Measurements from ENCODE around the gene CFAP126.
"Not testable (repeated sequence)": the region's sequence is repeated elsewhere in the genome, so short reads cannot be mapped to it uniquely, and the experiment has no call there.

The CFAP126 gene

DNA sequence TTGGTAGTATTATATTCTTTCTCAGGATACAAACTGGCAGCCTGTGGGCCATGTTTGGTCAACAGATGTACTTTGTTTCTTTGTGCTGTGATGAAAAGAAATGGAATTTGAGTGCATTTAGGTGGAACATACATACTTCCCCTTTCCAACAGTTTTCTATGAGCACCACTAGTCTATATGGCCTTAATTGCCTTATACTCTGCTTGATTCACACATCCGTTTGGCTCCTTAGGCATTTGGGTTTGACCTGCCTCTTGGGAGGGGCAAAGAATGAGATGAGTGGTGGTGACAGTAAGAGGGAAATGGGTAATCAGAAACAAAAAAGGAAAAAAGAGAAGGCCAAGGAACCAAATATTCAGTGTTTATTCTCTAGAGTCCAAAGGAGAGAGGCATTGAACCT is 17.0 kb downstream of the CFAP126 start:
- TF ChIP-seq, protein P1, sequence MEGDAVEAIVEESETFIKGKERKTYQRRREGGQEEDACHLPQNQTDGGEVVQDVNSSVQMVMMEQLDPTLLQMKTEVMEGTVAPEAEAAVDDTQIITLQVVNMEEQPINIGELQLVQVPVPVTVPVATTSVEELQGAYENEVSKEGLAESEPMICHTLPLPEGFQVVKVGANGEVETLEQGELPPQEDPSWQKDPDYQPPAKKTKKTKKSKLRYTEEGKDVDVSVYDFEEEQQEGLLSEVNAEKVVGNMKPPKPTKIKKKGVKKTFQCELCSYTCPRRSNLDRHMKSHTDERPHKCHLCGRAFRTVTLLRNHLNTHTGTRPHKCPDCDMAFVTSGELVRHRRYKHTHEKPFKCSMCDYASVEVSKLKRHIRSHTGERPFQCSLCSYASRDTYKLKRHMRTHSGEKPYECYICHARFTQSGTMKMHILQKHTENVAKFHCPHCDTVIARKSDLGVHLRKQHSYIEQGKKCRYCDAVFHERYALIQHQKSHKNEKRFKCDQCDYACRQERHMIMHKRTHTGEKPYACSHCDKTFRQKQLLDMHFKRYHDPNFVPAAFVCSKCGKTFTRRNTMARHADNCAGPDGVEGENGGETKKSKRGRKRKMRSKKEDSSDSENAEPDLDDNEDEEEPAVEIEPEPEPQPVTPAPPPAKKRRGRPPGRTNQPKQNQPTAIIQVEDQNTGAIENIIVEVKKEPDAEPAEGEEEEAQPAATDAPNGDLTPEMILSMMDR (conservative IDR thresholded peaks at IDR 0.05; ENCODE audit: low read depth, low read length), result no peak
- no peak overlapping the region for H3K4me3 ChIP-seq (ENCODE audit: low read length)
- no peak for DNase-seq (ENCODE audit: low read depth)

DNA sequence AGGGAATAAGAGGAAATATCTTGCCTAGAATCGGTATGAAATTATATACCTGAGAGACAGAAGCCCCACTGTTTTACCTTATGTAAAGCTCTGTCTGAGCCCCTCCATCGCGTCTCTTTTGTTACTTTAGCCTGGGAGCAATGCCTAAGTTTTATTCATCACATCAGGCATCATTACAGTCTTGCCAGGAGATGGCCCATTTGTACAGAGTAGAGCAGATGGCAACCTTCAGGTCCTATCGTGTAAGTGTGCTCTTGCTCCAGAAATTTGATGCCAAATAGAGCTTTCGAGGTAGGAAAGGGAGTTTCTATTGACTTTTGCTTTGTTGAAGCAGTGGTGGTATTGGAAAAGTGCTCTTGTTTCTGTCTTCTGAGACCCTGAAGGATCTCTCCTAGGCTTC is 24.9 kb downstream of the CFAP126 start:
- no peak overlapping the region for H3K4me3 ChIP-seq (ENCODE audit: low read length)
- DNase-seq (ENCODE audit: low read depth), result no peak
- TF ChIP-seq, protein P1 (conservative IDR thresholded peaks at IDR 0.05; ENCODE audit: low read depth, low read length), result no peak

DNA sequence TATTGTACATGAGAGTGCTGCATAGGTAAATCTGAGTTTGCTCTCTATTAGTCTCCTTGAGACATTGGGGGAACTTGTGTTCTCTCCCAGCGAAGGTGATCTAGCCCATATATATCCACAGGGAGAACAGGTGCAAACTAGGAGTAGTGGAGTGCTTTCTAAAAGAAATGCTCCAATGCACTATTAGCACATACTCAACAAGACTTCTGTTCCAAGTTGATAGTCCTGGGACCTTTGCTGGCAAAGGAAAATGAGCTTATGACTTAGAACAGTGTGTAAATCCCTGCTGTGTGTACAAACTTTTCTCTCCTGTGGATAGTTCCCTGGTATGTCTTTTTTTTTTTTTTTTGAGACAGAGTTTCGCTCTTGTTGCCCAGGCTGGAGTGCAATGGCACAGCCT is 25.5 kb downstream of the CFAP126 start:
- no peak overlapping the region for H3K4me3 ChIP-seq (ENCODE audit: low read length)
- DNase-seq (ENCODE audit: low read depth), result no peak
- TF ChIP-seq, protein P1 (conservative IDR thresholded peaks at IDR 0.05; ENCODE audit: low read depth, low read length), result no peak

DNA sequence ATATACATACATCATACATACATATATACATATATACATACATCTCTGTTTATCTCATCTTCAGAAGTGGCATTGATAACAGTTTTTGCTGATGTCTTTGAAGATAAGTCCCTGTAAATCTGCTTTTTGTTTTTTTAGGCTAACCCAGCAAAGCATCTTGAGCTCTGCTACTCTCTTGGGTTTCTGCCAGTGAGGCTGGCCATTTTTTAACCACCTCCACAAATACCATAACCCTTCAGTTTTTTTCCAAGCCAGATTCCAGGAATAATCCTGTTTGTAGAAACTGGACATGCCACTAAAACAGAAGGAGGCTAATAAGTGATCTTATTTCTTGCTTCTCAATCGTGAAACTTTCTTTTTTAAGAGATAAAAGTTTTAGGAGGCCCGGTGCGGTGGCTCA is 31.9 kb downstream of the CFAP126 start:
- DNase-seq (ENCODE audit: low read depth), result no peak
- TF ChIP-seq, protein P1 (conservative IDR thresholded peaks at IDR 0.05; ENCODE audit: low read depth, low read length), result no peak
- no peak overlapping the region for H3K4me3 ChIP-seq (ENCODE audit: low read length)

DNA sequence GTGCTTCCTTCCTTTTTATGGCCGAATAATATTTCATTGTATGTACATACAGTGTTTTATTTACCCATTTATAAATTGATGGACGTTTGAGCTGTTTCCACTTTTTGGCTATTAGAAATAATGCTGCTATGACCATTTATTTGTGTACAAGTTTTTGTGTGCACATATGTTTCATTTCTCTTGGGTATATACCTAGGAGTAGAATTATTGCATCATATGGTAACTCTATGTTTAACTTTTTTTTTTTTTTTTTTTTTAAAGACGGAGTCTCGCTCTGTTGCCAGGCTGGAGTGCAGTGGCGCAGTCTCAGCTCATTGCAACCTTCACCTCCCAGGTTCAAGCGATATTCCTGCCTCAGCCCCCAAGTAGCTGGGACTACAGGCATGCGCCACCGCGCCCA is 34.5 kb downstream of the CFAP126 start:
- TF ChIP-seq, protein P1 (conservative IDR thresholded peaks at IDR 0.05; ENCODE audit: low read depth, low read length), result no peak
- DNase-seq (ENCODE audit: low read depth), result no peak
- no peak overlapping the region for H3K4me3 ChIP-seq (ENCODE audit: low read length)

DNA sequence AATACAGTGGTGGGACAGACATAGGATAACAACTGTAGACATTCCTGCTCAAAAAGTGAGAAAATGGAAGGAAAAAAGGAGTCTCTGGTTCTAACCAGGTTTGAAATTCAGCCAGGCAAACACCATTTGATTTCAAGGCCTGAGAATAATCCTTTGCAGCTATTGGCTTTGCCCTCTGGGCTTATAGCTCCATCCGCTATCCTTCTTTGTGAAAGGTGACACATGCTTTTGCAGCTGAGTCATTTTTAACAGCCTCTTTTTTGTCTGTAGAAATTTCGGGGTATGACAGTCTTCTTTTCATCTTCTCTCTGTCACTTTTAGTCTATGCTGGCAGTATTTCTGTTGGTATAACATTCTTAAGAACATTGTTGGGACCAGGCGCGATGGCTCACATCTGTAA is 37.3 kb downstream of the CFAP126 start:
- DNase-seq (ENCODE audit: low read depth), result no peak
- TF ChIP-seq, protein P1 (conservative IDR thresholded peaks at IDR 0.05; ENCODE audit: low read depth, low read length), result no peak
- no peak overlapping the region for H3K4me3 ChIP-seq (ENCODE audit: low read length)

DNA sequence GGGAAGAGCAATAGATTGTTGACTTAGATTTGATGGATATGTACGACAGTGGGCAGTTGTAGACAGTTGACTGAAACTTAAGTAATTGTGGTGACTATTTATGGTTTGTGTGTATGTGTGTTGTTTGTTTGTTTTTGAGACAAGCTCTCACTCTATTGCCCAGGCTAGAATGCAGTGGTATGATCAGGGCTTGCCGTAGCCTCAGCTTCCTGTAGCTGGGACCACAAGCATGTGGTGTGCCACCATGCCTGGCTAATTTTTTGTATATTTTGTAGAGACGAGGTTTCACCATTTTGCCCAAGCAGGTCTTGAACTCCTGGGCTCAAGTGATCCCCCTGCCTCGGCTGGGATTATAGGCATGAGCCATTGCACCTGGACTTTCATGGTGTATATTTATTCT is 43.7 kb downstream of the CFAP126 start:
- TF ChIP-seq, protein P1 (conservative IDR thresholded peaks at IDR 0.05; ENCODE audit: low read depth, low read length), result no peak
- no peak for DNase-seq (ENCODE audit: low read depth)
- H3K4me3 ChIP-seq (ENCODE audit: low read length), result no peak overlapping the region

DNA sequence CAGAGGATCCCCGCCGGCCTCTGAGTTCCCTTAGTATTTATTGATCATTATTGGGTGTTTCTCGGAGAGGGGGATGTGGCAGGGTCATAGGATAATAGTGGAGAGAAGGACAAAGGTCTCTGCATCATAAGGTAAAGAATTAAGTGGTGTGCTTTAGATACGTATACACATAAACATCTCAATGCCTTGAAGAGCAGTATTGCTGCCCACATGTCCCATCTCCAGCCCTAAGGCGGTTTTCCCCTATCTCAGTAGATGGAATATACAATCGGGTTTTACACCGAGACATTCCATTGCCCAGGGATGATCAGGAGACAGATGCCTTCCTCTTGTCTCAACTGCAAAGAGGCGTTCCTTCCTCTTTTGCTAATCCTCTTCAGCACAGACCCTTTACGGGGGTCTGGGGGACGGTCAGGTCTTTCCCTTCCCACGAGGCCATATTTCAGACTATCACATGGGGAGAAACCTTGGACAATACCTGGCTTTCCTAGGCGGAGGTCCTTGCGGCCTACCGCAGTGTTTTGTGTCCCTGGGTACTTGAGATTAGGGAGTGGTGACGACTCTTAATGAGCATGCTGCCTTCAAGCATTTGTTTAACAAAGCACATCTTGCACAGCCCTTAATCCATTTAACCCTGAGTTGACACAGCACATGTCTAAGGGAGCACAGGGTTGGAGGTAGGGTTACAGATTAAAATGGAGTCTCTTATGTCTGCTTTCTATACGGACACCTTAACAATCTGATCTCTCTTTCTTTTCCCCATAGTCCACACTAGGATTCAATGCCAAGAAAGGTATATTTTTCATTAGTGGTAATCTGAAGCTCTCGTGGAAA is 51.6 kb downstream of the CFAP126 start:
- DNase-seq (ENCODE audit: low read depth), result not testable (repeated sequence)

More for the DNA sequence above, 51.6 kb downstream of the CFAP126 start:
- not testable (repeated sequence) for H3K4me3 ChIP-seq (ENCODE audit: low read length)
